ENCODE results near the gene DNAI7.

- TF ChIP-seq EZH2phosphoT487 (IDR thresholded peaks at IDR 0.05; ENCODE audit: borderline replicate concordance, low read depth) (no peak), CTCF (IDR thresholded peaks at IDR 0.05) (no peak; the same call in 1 of the 2 replicates), MAX (IDR thresholded peaks at IDR 0.05; ENCODE audit: low read depth) (no peak), CHD2 (IDR thresholded peaks at IDR 0.05; ENCODE audit: low read length, partially characterized antibody) (no peak), GATA2 (CRISPR knock-in tag; IDR thresholded peaks at IDR 0.05) (no peak), EP300 (IDR thresholded peaks at IDR 0.05; ENCODE audit: borderline replicate concordance in 1 of 2, low read depth in 1 of 2, low read length in 1 of 2) (no peak), FOXM1 (IDR thresholded peaks at IDR 0.05; ENCODE audit: low read depth) (no peak), SIN3A (IDR thresholded peaks at IDR 0.05; ENCODE audit: borderline replicate concordance, low read depth, low read length) (no peak), RCOR1 (IDR thresholded peaks at IDR 0.05; ENCODE audit: low read length) (no peak), POLR2AphosphoS5 (IDR thresholded peaks at IDR 0.05; ENCODE audit: low read depth, low read length) (no peak), GABPA (IDR thresholded peaks at IDR 0.05; ENCODE audit: low read depth) (no peak), JUND (IDR thresholded peaks at IDR 0.05) (no peak), NFIC (IDR thresholded peaks at IDR 0.05; ENCODE audit: borderline replicate concordance) (no peak), FOSL2 (IDR thresholded peaks at IDR 0.05; ENCODE audit: borderline replicate concordance, low read depth) (no peak)
Measured at GRCh38 chr12:25119020-25119419, 75.9 kb downstream of the DNAI7 start.

Data from SK-N-SH (cell line).